GM21367 (cell line): Measurements from ENCODE around the gene B3GNT5.

Experiments used
- ATAC-seq: cut with Tn5 transposase; IDR thresholded peaks from one replicate; pipeline ENCODE4 v1.9.1; 2021; ENCODE audit not compliant: unreplicated experiment

Gene B3GNT5

GRCh38 chr3:183287301-183287971 lies 34.4 kb downstream of the B3GNT5 start:
- no peak for ATAC-seq

DNA sequence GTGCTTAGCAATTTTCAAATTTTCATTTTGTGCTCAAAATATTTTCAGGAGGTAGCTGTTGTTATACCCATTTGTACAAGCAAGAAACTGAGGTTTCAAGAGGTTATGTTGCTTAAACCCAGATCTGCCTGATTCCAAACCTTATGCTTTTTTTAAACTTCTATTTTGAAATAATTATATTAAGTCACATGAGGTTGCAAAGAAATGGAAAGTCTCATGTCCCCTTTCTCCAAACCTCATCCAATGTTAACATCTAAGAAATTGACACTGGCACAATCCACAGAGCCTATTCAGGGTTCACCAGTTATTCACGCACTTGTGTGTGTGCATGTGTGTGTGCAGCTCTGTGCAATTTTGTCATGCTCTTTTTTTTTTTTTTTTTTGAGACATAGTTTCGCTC lies 35.1 kb downstream of the B3GNT5 start:
- ATAC-seq = no peak

DNA sequence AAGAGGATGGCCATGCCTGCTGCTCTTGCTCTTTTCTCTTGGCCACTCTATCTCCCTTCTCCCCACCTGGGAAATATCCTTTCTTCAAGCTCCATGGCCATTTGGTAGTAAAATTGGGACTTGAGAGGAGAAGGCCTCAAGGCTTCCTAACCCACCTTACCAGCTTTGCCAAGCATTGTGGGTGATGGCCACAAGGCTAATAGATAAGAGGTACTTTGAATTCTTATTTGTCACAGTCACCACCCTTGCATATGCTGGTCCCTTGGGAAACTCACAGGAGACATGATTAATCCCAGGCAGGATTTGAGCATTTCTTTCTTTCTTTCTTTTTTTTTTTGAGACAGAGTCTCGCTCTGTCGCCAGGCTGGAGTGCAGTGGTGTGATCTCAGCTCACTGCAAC lies 37.2 kb downstream of the B3GNT5 start:
- no peak for ATAC-seq

GRCh38 chr3:183291497-183292031 lies 38.5 kb downstream of the B3GNT5 start:
- no peak for ATAC-seq

DNA sequence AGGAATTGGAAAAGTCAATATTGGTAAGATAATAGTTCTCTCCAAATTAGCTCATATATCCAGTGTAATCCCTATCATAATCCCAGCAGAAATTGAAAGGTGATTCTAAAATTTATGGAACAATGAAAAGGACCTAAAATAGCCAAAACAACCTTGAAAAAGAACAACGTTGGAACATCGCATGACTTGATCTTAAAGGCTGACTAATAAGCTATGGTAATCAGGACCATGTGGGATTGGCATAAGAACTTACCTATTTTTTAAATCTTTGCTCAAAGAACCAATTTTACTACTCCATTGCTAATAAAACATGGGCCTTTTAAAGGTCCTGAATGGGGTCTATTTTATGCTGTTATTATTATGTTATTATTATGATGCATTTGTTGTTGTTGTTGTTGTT lies 40.9 kb downstream of the B3GNT5 start:
- ATAC-seq = no peak

GRCh38 chr3:183295211-183295610 lies 42.2 kb downstream of the B3GNT5 start:
- no peak for ATAC-seq

DNA sequence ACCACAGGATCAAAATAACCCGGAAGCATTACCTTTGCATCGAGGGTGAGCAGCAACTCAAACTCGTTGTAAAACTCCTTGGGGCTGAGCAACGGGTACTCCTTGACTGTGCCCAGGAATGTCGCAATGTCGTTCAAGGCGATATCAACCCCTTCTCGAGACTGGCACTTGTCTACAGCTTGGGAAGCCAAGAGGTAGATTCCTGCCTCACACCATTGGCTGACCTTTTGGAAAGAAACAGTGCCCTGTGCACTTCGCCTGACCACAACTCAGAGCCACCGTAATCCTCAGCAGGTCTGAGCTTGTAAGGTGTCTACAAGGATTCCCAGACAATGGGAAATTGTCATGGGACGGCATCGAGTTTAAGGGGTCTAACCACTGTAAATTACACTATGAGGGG lies 43.9 kb downstream of the B3GNT5 start:
- no peak for ATAC-seq

GRCh38 chr3:183298701-183299153 lies 45.7 kb downstream of the B3GNT5 start:
- no peak for ATAC-seq

DNA sequence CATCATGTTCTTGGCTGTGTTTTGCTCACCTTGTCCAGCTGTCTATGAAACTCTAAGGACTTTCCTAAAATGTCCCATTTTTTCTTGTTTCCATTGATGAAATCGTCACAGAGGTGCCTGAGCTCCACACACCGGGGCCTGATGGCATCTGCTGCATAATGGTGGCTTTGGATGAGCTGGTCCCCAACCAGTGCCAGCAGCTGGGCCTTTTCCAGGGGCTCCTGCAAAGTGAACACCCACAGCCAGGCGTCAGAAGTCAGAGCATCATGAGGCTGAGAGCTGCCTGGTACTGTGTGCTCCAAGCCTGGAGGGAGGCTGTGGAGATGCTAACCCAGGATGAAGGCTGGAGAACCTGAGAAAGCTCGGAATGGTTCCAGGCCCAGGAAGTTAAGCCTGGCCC lies 46.9 kb downstream of the B3GNT5 start:
- ATAC-seq = no peak

DNA sequence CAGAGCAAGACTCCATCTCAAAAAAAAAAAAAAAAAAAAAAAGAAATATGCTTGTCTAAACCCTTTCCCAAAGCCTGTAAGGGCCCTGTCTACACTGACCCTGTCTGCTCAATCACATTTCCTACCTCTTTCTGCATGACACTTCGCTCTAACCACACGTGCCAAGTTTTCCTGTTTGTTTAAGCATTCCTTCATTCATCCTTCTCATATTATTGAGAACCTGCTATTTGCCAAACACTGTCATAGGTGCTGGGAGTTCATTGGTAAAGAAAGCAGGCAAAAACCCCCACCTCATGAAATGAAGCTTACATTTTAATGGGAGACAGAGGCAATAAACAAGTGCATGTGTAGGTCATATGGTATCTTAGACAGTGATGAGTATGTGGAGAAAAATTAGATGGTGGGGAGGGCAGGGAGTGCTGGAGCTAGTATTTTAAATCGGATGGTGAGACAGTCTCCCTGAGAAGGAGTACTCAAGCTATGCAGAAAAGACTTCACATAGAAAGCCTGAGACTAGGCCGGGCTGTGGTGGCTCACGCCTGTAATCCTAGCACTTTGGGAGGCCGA lies 48.0 kb downstream of the B3GNT5 start:
- no peak for ATAC-seq

DNA sequence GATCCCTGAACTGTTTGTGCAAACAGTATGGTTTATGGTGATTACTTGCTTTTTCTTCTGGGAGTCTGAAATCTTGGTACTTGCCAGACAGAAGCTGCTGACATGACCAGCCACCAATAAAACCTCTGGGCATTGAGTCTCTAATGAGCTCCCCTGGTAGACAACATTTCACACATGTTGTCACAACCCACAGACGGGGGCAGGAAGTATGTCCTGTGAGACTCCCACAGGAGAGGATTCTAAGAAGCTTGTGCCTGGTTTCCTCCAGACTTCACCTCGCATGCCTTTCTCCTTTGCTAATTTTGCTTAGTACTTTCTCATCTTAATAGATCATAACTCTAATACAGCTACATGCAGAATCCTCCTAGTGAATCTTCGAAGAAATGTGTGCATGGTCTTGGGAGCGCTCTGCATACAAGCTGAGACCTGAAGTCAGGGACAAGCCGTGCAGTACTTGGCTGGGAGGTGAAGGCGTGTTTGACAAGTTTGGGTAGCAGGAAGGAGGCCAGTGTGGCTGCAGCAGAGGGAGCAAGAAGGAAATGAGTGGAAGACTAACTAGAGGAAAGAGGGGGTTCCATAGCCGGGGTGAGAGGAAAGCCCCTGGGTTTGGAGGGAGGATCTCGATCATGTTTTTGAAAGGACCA lies 49.0 kb downstream of the B3GNT5 start:
- ATAC-seq = no peak

GRCh38 chr3:183303690-183304089 lies 50.6 kb downstream of the B3GNT5 start:
- ATAC-seq = no peak

GRCh38 chr3:183306798-183307671 lies 54.0 kb downstream of the B3GNT5 start:
- peak; percentile 86 for ATAC-seq

DNA sequence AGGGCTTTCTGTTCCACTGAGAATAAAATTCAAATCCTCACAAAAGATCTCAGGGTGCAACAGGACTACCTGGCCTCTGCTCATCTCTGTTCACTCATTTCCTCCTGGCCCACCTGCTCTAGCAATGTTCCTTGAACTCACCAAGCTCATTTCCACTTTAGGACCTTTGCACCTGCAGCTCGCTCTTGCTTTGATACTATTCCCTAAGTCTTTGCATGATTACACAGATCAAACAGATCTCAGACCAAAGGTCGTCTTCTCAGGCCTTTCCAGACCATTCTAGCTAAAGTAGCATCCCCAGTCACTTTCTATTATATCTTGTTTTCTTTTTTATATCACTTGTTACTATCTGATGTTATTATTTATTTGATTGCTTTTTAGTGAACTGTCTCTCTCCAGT lies 54.7 kb downstream of the B3GNT5 start:
- no peak for ATAC-seq

GRCh38 chr3:183308751-183309150 lies 55.7 kb downstream of the B3GNT5 start:
- no peak for ATAC-seq

DNA sequence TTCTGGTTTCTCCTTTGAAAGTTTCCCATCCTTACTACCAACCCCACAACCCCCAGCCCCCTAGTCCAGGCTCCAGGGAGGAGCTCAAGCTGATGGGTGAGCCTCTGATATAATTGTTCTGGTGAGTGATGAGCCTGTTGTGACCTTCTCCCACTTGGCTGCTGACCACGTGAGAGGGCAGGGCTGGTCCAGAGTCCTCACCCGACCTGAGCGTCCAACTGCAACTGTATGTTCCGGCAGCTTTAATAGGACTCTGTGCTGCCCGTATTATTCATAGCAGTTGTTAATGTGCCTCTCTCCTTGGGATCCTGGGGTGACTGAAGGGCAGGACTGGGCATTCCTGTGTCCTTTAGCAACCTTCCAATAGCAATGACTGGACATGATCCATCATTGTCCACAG lies 56.2 kb downstream of the B3GNT5 start:
- no peak for ATAC-seq

GRCh38 chr3:183310936-183311335 lies 57.9 kb downstream of the B3GNT5 start:
- no peak for ATAC-seq

DNA sequence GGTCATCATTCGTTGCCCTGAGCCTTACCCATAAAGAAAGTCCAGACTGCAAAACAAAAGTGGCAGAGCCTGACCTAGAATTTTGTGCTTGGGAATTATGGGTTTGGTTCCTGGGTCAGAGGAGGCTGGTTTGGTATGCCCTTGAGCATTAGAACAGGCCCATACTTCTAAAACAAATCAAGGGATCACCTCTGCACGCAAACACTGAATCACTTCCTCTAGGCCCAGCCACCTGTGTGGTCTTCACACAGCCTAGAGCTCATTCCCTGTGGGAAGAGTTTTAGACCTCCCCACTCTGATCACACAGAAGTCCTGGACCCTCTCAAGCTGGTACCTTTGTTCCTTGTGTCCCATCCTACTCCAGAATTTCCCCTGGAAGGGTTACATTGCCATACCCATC lies 59.4 kb downstream of the B3GNT5 start:
- no peak for ATAC-seq

GRCh38 chr3:183313351-183313750 lies 60.3 kb downstream of the B3GNT5 start:
- ATAC-seq = no peak

- no peak for ATAC-seq
Measured at GRCh38 chr3:183313764-183314163, 60.7 kb downstream of the B3GNT5 start.

DNA sequence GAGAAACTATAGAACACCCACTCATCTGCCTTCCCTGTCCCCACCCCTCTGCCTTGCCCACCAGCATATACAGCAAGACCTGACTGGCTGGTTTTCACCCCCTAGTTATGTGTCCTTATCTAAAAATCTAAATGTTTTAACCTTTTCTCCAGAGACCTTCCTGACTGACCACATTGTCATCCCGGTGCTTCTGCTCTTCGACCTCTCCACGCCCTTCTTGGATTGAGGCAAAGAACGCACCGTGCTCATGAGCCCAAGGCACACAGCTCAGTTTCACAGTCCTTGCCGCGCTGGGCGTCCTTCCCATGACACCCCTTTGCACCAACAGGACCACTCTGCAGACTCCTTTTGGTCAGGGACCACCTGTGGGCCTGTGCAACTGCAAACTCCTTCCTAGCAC lies 62.7 kb downstream of the B3GNT5 start:
- ATAC-seq = no peak
